Activated T-cell treated with anti-CD3 and anti-CD28 coated beads, Interleukin-2, amount 50 U/mL, for 1 hour (primary cell): Measurements from ENCODE around the gene PHLPP1.
A peak's percentile ranks its signal among the peaks of the same experiment; 100 is the strongest.
"Not testable (repeated sequence)": the region's sequence is repeated elsewhere in the genome, so short reads cannot be mapped to it uniquely, and the experiment has no call there.

Source experiments
- DNase-seq: peaks from one replicate; pipeline ENCODE4 v3.0.0-alpha.2; 2020

Gene PHLPP1

DNA sequence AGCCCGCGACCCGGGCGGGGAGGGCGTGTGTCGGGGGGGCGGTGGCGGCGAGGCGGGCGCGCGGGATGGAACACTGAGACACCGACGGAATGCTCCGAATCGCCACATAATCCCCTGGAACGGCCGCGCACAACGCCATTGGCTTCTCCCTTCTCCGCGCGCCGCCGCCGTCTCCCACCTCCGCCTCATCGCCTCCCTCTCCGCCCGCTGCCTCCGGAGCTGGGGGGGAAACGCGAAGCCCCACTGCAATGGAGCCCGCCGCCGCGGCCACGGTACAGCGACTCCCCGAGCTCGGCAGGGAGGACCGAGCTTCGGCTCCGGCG, at the start of gene PHLPP1:
PHLPP1 (plus strand) TSS at position 106 of the 323 bp plus-strand sequence; CDS start at position 249, 143 bp downstream.
- DNase-seq, result no peak

GRCh38 chr18:62669225-62669624, 46.1 kb upstream of the PHLPP1 start:
- DNase-seq, result no peak

- DNase-seq, result no peak
Observed at GRCh38 chr18:62670573-62670972, 44.8 kb upstream of the PHLPP1 start.

GRCh38 chr18:62672600-62672999, 42.7 kb upstream of the PHLPP1 start:
- DNase-seq, result no peak

GRCh38 chr18:62678847-62679485, 36.4 kb upstream of the PHLPP1 start:
- DNase-seq, result no peak

GRCh38 chr18:62682371-62682770, 33.0 kb upstream of the PHLPP1 start:
- no peak for DNase-seq

- DNase-seq, result no peak
Observed at GRCh38 chr18:62683935-62684334, 31.4 kb upstream of the PHLPP1 start.

DNA sequence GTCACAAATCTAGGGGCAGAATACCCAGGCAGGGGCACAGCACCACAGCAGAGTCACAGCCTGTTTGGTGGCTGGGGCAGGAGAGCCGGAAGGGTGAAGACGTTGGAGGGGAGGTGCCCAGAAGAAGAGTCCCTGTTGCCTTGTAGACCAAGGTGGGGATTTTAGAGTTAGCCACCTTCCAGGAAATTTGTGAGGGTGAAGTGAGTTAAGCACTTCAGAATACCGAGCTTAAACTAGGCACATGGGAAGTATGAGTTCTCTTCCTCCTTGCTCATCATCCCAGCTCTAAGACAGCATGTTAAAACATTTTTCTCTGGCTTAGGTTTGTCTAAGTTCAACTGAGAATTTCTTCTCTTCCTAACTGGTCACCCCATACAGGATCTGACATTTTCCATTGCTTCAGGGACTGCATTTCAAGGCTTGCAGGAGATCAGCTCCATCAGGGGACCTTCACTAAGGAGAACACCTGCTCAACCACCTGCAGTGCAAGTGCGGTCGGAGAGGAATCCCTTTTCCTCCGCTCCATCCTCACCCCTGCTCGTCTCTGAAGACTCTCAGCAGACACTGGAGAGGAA, 26.5 kb upstream of the PHLPP1 start:
- DNase-seq, result no peak

DNA sequence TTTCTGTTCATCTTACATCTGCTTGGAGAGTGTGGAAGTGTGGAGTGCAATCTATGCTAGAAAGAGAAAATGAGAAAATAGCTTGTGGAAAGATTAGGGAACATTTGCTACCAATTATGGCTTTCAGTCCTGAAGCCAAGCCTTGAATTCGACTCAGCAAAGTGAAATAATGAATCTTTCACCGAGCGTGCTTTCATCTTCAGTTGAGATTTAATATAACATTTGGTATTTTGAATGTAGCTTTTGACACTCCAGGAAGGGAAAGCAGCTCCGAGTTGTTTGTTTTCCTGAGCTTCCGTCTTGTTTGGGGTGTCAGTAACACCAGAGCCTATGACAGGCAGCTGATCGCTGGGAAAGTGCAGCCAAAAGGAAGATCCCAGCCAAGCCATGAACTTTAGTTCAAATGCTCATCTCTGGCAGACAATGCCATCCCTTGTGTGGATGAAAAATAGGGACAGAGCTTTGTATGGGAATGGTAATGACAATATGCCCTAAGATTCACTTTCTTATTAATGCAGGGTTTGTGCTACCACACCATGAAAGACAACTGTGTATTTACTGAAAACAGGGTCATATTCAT, 25.0 kb upstream of the PHLPP1 start:
- no peak for DNase-seq

- DNase-seq, result no peak
Observed at GRCh38 chr18:62693659-62694058, 21.7 kb upstream of the PHLPP1 start.

DNA sequence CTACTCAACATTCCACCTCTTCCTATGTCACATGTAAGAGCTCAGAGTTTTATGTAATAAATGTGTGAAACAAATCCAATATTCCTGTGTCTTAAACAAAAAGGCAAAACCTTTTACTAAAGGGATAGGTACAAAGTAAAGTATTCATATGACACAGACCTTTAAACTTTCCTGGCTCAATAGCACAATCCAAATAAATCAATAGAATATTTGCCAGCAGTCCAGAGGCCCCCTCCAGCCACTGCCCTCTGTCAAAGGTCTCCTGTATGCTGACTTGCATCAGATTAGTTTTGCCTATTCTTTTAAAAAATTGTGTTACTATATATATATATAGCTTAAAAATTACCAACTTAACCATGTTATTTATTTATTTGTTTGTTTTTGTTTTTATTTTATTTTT, 17.7 kb upstream of the PHLPP1 start:
- DNase-seq, result no peak

- no peak for DNase-seq
Observed at GRCh38 chr18:62702259-62702658, 13.1 kb upstream of the PHLPP1 start.

DNA sequence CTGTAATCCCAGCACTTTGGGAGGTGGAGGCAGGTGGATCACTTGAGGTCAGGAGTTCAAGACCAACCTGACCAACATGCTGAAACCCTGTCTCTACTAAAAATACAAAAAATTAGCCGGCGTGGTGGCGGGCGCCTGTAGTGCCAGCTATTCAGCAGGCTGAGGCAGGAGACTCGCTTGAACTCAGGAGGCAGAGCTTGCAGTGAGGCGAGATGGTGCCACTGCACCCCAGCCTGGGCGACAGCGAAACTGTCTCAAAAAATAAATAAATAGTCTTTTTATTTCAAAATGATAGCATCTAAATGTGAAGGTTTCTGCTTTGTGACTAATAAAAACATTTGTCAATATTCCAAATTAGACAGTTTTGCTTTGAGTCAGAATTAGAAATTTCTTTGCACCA, 8.5 kb upstream of the PHLPP1 start:
- DNase-seq, result not testable (repeated sequence)

GRCh38 chr18:62709908-62710307, 5.4 kb upstream of the PHLPP1 start:
- not testable (repeated sequence) for DNase-seq

GRCh38 chr18:62710417-62710816, 4.9 kb upstream of the PHLPP1 start:
- no peak for DNase-seq

GRCh38 chr18:62711781-62712180, 3.6 kb upstream of the PHLPP1 start:
- DNase-seq, result no peak

DNA sequence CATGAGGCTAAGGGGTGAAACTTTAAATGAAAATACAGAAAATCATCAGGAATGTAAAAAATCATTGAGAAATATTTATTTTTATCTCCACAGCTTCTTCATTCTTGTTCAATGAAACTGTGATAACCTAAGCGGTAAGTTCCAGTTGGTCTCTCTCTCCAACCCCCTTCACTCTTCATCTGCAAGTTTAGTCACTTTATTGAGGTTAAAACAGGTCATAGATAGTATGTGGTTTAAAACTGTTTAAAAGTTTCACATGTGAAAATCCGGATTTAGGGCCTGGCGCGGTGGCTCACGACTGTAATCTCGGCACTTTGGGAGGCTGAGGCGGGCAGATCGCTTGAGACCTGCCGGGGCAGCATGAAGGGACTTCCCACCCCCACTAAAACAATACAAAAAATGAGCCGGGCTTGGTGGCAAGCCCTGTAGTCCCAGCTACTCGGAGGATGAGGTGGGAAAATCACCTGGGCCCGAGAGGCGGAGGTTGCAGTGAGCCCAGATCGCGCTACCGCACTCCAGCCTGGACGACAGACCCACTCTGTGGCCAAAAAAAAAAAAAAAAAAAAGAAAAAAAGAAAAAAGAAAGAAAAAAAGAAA, 1.6 kb upstream of the PHLPP1 start:
- DNase-seq, result no peak

GRCh38 chr18:62714671-62715435, 488 bp upstream of the PHLPP1 start:
- peak; percentile 89 for DNase-seq

DNA sequence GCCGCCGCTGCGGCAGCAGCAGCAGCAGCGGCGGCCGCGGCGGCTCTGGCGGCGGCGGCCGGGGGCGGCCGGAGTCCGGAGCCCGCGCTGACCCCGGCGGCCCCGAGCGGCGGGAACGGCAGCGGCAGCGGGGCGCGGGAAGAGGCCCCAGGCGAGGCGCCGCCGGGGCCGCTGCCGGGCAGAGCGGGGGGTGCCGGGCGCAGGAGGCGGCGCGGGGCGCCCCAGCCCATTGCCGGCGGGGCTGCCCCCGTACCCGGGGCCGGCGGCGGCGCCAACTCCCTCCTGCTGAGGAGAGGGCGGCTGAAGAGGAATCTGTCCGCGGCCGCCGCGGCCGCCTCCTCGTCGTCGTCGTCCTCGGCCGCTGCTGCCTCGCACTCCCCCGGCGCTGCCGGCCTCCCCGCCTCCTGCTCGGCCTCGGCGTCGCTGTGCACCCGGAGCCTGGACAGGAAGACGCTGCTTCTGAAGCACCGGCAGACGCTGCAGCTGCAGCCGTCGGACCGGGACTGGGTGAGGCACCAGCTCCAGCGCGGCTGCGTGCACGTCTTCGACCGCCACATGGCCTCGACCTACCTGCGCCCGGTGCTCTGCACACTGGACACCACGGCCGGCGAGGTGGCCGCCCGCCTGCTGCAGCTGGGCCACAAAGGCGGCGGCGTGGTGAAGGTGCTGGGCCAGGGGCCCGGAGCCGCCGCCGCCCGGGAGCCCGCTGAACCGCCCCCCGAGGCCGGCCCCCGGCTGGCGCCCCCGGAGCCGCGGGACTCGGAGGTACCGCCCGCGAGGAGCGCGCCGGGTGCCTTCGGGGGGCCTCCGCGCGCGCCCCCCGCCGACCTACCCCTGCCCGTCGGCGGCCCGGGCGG, 646 bp downstream of the PHLPP1 start:
- DNase-seq, result peak; percentile 67

DNA sequence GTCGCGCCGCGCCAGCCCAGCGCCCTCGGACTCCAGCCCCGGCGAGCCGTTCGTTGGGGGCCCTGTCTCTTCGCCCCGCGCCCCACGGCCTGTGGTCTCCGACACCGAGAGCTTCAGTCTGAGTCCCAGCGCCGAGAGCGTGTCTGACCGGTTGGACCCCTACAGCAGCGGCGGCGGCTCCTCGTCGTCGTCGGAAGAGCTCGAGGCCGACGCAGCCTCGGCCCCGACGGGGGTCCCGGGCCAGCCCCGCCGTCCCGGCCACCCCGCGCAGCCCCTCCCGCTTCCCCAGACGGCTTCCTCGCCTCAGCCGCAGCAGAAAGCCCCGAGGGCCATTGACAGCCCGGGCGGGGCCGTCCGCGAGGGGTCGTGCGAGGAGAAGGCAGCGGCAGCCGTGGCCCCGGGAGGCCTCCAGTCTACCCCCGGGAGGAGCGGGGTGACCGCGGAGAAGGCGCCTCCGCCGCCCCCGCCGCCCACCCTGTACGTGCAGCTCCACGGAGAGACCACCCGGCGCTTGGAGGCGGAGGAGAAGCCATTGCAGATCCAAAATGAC, 1.4 kb downstream of the PHLPP1 start:
- peak; percentile 61 for DNase-seq

DNA sequence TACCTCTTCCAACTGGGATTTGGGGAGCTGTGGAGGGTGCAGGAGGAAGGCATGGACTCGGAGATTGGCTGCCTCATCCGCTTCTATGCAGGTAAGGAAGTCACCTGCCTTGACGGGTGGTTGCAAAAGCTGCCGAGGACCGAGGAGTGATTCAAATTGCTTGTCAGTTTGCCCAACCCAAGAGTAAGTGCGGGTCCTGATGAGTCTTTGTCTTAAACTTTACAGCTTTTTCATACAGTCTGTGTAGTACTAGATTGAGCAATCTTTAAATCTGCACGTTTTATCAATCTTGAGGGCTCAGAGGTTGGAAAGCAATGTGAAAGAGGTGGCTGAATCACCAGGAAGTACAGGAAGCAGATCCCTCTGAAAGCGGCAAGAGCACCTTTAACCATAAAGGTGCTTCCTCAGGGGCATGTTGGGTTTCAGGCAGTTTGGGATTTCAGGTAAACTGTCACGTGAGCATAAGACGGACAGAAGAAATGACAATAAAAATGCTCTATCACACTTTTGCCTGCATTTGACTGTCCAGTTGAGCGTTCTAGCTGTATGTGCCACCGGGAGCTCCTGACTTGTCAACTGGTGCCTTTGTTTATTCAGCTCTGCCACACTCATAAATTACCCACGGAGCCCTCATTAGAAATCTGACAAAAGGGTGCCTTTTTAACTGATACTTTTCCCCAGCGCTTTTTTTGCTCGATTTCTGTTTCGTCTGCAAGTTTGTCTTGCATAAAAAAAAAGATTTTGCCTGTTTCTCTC, 2.0 kb downstream of the PHLPP1 start:
- no peak for DNase-seq
